ENCODE measurements around the gene CHCHD3.

GRCh38 chr7:132861424-132861823 lies 220.5 kb downstream of the CHCHD3 start:
- TF ChIP-seq CTCF (IDR thresholded peaks at IDR 0.05), result no peak
- no peak for TF ChIP-seq POLR2A (IDR thresholded peaks at IDR 0.05)
